COLO668 (cell line): ENCODE data around the gene MUC21.
"Not testable (repeated sequence)": the region's sequence is repeated elsewhere in the genome, so short reads cannot be mapped to it uniquely, and the experiment has no call there.

Experiments used
- DNase-seq: peaks from one replicate; lab custom pipeline; 2025; ENCODE audit not compliant: unreplicated experiment; lab: John Stamatoyannopoulos, UW

The MUC21 gene

GRCh38 chr6:30966154-30966553, 17.4 kb upstream of the MUC21 start:
- DNase-seq = no peak

GRCh38 chr6:30969171-30969570, 14.3 kb upstream of the MUC21 start:
- DNase-seq = not testable (repeated sequence)

- DNase-seq = no peak
These were observed 12.6 kb upstream of the MUC21 start for GRCh38 chr6:30970946-30971345.

- no peak for DNase-seq
These were observed 10.7 kb upstream of the MUC21 start for GRCh38 chr6:30972816-30973215.

- DNase-seq = no peak
These were observed 8.8 kb upstream of the MUC21 start for GRCh38 chr6:30974490-30975252.

- no peak for DNase-seq
These were observed 4.4 kb upstream of the MUC21 start for GRCh38 chr6:30979141-30979540.

- no peak for DNase-seq
These were observed 3.8 kb upstream of the MUC21 start for GRCh38 chr6:30979690-30980089.

GRCh38 chr6:30981942-30982772, 1.4 kb upstream of the MUC21 start:
- no peak for DNase-seq

- DNase-seq = no peak
These were observed 2.0 kb downstream of the MUC21 start for GRCh38 chr6:30985490-30985889.

- no peak for DNase-seq
These were observed 3.8 kb downstream of the MUC21 start for GRCh38 chr6:30987304-30987703.

GRCh38 chr6:30988209-30988825, 4.8 kb downstream of the MUC21 start:
- no peak for DNase-seq

GRCh38 chr6:30990422-30991086, 7.0 kb downstream of the MUC21 start:
- no peak for DNase-seq

GRCh38 chr6:30991891-30992290, 8.4 kb downstream of the MUC21 start:
- DNase-seq = no peak

- DNase-seq = no peak
These were observed 13.8 kb downstream of the MUC21 start for GRCh38 chr6:30997301-30997700.

GRCh38 chr6:30998785-30999184, 15.3 kb downstream of the MUC21 start:
- DNase-seq = no peak

GRCh38 chr6:31000067-31000860, 16.7 kb downstream of the MUC21 start:
- not testable (repeated sequence) for DNase-seq

- DNase-seq = no peak
These were observed 17.9 kb downstream of the MUC21 start for GRCh38 chr6:31001281-31001888.

- DNase-seq = no peak
These were observed 19.0 kb downstream of the MUC21 start for GRCh38 chr6:31002471-31002870.

- no peak for DNase-seq
These were observed 21.3 kb downstream of the MUC21 start for GRCh38 chr6:31004794-31005193.
